Ishikawa (cell line): ENCODE results near the gene NHSL1.

ENCODE experiments used
- CEBPB ChIP-seq: IDR thresholded peaks from 2 replicates; pipeline ENCODE4 v1.6.1; 2012
- EGR1 ChIP-seq: IDR thresholded peaks from 2 replicates; pipeline ENCODE4 v1.6.1; 2012
- FOXM1 ChIP-seq: IDR thresholded peaks from 2 replicates; pipeline ENCODE4 v1.6.1; 2012; ENCODE audit warnings: low read depth, borderline replicate concordance
- RAD21 ChIP-seq: IDR thresholded peaks from 2 replicates; pipeline ENCODE4 v1.6.1; 2012; ENCODE audit warnings: low read depth
- YY1 ChIP-seq: IDR thresholded peaks from 2 replicates; pipeline ENCODE4 v1.6.1; 2012; ENCODE audit warnings: low read depth
- ZBTB7A ChIP-seq: IDR thresholded peaks from 2 replicates; pipeline ENCODE4 v1.6.1; 2012; ENCODE audit warnings: low read depth
- TF ChIP-seq, protein P1 (sequence below): IDR thresholded peaks from 2 replicates; pipeline ENCODE4 v1.6.1; 2012

- TF ChIP-seq CEBPB (no peak), FOXM1 (no peak), YY1 (no peak), ZBTB7A (no peak), RAD21 (no peak), EGR1 (no peak)
- TF ChIP-seq, protein P1, sequence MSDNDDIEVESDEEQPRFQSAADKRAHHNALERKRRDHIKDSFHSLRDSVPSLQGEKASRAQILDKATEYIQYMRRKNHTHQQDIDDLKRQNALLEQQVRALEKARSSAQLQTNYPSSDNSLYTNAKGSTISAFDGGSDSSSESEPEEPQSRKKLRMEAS: no peak
Observed at GRCh38 chr6:138456401-138456790, 42.9 kb downstream of the NHSL1 start.
